Airway epithelial cell (primary cell): ENCODE data around the gene IL10. TPM values are rescaled to one million over a fixed set of nuclear protein-coding genes. Genes with fewer than 3 reads are reported as not detected.

ENCODE experiments used
- total RNA-seq: library from RNA; depleted of rRNA; stranded (reverse); fragments of >200 nt; gene quantifications from 2 replicates; pipeline ENCODE4 v1.2.3, GENCODE V29; 2015

IL10 gene
- not detected in 2 replicates for total RNA-seq

DNA sequence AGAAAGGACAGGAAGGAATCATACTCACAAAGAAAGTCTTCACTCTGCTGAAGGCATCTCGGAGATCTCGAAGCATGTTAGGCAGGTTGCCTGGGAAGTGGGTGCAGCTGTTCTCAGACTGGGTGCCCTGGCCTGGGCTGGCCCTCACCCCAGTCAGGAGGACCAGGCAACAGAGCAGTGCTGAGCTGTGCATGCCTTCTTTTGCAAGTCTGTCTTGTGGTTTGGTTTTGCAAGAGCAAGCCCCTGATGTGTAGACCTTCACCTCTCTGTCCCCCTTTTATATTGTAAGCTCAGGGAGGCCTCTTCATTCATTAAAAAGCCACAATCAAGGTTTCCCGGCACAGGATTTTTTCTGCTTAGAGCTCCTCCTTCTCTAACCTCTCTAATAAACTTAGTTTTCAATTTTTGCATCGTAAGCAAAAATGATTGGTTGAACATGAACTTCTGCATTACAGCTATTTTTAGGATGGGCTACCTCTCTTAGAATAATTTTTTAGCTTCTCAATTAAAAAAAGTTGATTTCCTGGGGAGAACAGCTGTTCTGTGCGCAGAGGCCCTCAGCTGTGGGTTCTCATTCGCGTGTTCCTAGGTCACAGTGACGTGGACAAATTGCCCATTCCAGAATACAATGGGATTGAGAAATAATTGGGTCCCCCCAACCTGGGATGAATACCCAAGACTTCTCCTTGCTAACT, at the start of gene IL10:
Gene IL10, minus strand, starts transcription at position 252 of the 695 bp plus-strand sequence. Its CDS starts 59 bp downstream, at position 193.

DNA sequence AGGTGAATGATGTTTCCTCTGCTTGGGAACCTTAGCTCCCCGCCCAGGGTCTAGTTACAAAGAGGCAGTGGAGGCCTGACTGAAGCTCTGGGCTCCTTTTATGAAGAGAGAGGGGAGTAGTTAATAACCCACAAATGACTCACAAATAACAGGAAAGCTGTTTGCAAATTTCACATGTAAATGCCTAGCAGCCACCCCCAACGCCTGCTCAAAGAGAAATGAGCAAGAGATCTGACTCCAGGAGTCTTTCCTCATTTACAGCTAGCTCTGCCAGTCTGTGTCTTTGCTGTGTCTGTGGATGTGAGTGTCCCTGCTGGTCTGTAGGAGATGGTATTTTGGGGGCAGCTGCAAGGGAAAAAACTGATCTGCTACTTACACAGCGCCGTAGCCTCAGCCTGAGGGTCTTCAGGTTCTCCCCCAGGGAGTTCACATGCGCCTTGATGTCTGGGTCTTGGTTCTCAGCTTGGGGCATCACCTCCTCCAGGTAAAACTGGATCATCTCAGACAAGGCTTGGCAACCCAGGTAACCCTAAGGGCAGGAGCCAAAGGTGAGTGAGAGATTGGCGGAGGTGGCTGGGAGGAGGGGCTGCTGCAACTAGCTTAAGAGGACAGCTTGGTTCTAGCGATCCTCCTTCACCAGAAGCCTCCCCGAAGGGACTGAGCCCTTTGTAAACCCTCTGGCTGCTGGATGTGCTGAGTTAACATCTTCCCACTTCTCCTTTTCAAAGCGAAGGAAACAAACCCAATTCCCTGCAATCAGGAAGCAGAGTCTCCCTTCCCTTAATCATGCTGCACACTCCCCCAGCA, 1.6 kb downstream of the IL10 start, which contains the start of gene IL19:
Gene IL19, plus strand, starts transcription at position 243 of the 807 bp plus-strand sequence. CDS start 65,890 bp downstream, outside the sequence.

Other genes starting within 250 kb of the IL10 start
- gene EIF2D, start 160.0 kb downstream of the IL10 start, total RNA-seq: 43.2 and 47.7 TPM in 2 replicates
- 9.6 and 13.3 TPM in 2 replicates for gene DYRK3, start 137.0 kb downstream of the IL10 start, total RNA-seq
- gene MAPKAPK2, start 87.6 kb downstream of the IL10 start, total RNA-seq: 30.4 and 38.1 TPM in 2 replicates
- gene IL19, start 1.7 kb downstream of the IL10 start, total RNA-seq: not detected in 2 replicates
- gene IL20, start 93.1 kb upstream of the IL10 start, total RNA-seq: not detected in 2 replicates
- gene IL24, start 124.9 kb upstream of the IL10 start, total RNA-seq: 0.23 and 0.35 TPM in 2 replicates
- gene FCMR, start 149.4 kb upstream of the IL10 start, total RNA-seq: 0.05 and 0.21 TPM in 2 replicates
- gene PIGR, start 174.0 kb upstream of the IL10 start, total RNA-seq: 0.05 and 0.14 TPM in 2 replicates
- gene FCAMR, start 198.0 kb upstream of the IL10 start, total RNA-seq: not detected in 2 replicates